OCI-LY7 (cell line): ENCODE results near the gene POT1. TPM values are rescaled to one million over a fixed set of nuclear protein-coding genes. Genes with fewer than 3 reads are reported as not detected.

Source experiments
- BruUV-seq: library from RNA; stranded (reverse); fragments of 400-500 nt; replicated peaks from 2 replicates; lab custom pipeline; 2021; lab: Mats Ljungman, UMichigan
- CTCF ChIA-PET: fragments of 300-600 bp; sonication (Branson Sonifier 250); formaldehyde crosslinking; loops from one replicate; lab custom pipeline; 2022; ENCODE audit warnings: antibody characterized with exemption; ENCODE audit not compliant: unreplicated experiment; lab: Charles Lee
- POLR2A ChIA-PET: fragments of 300-600 bp; sonication (Branson Sonifier 250); formaldehyde crosslinking; loops from one replicate; lab custom pipeline; 2022; ENCODE audit warnings: antibody characterized with exemption; lab: Charles Lee
- DNase-seq: peaks from one replicate; pipeline ENCODE4 v3.0.0-alpha.2; 2015; ENCODE audit warnings: low spot score
- H2AFZ ChIP-seq: fragments of 200-600 bp; sonication (generic), shearing (Covaris generic); 2 replicates; pipeline ENCODE4 v1.6.1; 2014; ENCODE audit warnings: mild to moderate bottlenecking, antibody characterized with exemption, low read length, moderate library complexity
- H3K27ac ChIP-seq: fragments of 200-600 bp; sonication (generic); 2 replicates; pipeline ENCODE4 v1.5.1; 2014; ENCODE audit warnings: mixed run types, low read depth, mild to moderate bottlenecking, moderate library complexity, low read length, inconsistent platforms; ENCODE audit not compliant: poor library complexity, severe bottlenecking
- H3K36me3 ChIP-seq: fragments of 200-600 bp; sonication (generic); 2 replicates; pipeline ENCODE4 v1.6.1; 2014; ENCODE audit warnings: mild to moderate bottlenecking, antibody characterized with exemption, low read length, moderate library complexity, mixed read lengths; ENCODE audit not compliant: insufficient read depth
- H3K4me1 ChIP-seq: fragments of 200-600 bp; sonication (generic); 2 replicates; pipeline ENCODE4 v1.5.1; 2014; ENCODE audit warnings: mild to moderate bottlenecking, low read length; ENCODE audit not compliant: insufficient read depth, poor library complexity, severe bottlenecking
- H3K4me2 ChIP-seq: fragments of 200-600 bp; sonication (generic); 2 replicates; pipeline ENCODE4 v1.6.1; 2014; ENCODE audit warnings: mild to moderate bottlenecking, low read length
- H3K4me3 ChIP-seq: fragments of 200-600 bp; sonication (generic); 2 replicates; pipeline ENCODE4 v1.5.1; 2014; ENCODE audit warnings: mild to moderate bottlenecking, low read depth, low read length; ENCODE audit not compliant: poor library complexity, severe bottlenecking
- H3K79me2 ChIP-seq: fragments of 200-600 bp; sonication (generic); 2 replicates; pipeline ENCODE4 v1.6.1; 2016; ENCODE audit warnings: low read depth, mild to moderate bottlenecking, low read length, moderate library complexity, mixed read lengths; ENCODE audit not compliant: insufficient read depth
- H3K9me2 ChIP-seq: fragments of 200-600 bp; sonication (generic); 2 replicates; pipeline ENCODE4 v1.6.1; 2016; ENCODE audit warnings: mild to moderate bottlenecking, low read length, mixed read lengths; ENCODE audit not compliant: insufficient read depth
- H3K9me3 ChIP-seq: fragments of 200-600 bp; sonication (generic); 2 replicates; pipeline ENCODE4 v1.6.1; 2014; ENCODE audit warnings: mild to moderate bottlenecking, mixed run types, low read length, mixed read lengths
- H4K20me1 ChIP-seq: fragments of 200-600 bp; sonication (generic); 2 replicates; pipeline ENCODE4 v1.6.1; 2014; ENCODE audit warnings: mild to moderate bottlenecking, antibody characterized with exemption, low read length, moderate library complexity, mixed read lengths; ENCODE audit not compliant: insufficient read depth
- CTCF ChIP-seq: fragments of 200-600 bp; sonication (generic); conservative IDR thresholded peaks from 2 replicates; pipeline ENCODE4 v1.5.1; 2014; ENCODE audit warnings: mild to moderate bottlenecking, antibody characterized with exemption, low read length, moderate library complexity, mixed read lengths
- EZH2phosphoT487 ChIP-seq: fragments of 200-600 bp; sonication (generic); IDR thresholded peaks from 2 replicates; pipeline ENCODE4 v1.6.1; 2018; ENCODE audit warnings: low read depth, borderline replicate concordance, mild to moderate bottlenecking, mixed run types, antibody characterized with exemption, low read length, moderate library complexity, mixed read lengths
- intact Hi-C: fragments of 100-400 bp; cut with micrococcal nuclease; formaldehyde crosslinking; loops from one replicate; pipeline ENCODE4 v1.10.0; 2022; ENCODE audit not compliant: unreplicated experiment
- total RNA-seq, 2 experiments: library from RNA; depleted of rRNA in 1 of 2; stranded (reverse); fragments of >200 nt in 1 of 2; shearing (Covaris generic) in 1 of 2; gene quantifications; 2 replicates each; pipeline ENCODE4 v1.2.3, GENCODE V29; 2014 to 2022

POT1 gene
- total RNA-seq, 2 experiments from 2014 or later = 34.7 to 46.5 TPM

- H2AFZ ChIP-seq = no peak overlapping the region
- H3K4me3 ChIP-seq = no peak overlapping the region
- no peaks in the 10 kb centered on the region for H3K4me1 ChIP-seq
- DNase-seq = no peak
- no TSS peak for BruUV-seq
- peaks cover 12% of the 10 kb centered on the region for H3K36me3 ChIP-seq
- no peaks in the 10 kb centered on the region for H3K9me2 ChIP-seq
- no peaks in the 10 kb centered on the region for H3K79me2 ChIP-seq
- ChIA-PET POLR2A (no interaction called here), CTCF (no interaction called here)
- TF ChIP-seq EZH2phosphoT487 (no peak), CTCF (no peak)
- no peaks in the 10 kb centered on the region for H4K20me1 ChIP-seq
- H3K4me2 ChIP-seq = no peak overlapping the region
- H3K9me3 ChIP-seq = no peaks in the 10 kb centered on the region
- no peak overlapping the region for H3K27ac ChIP-seq
- intact Hi-C loops = no loop called here
Measured at GRCh38 chr7:124836173-124836572, 93.5 kb downstream of the POT1 start.

- POLR2A ChIA-PET = no interaction called here
- TF ChIP-seq EZH2phosphoT487 = no peak
- no peak for TF ChIP-seq CTCF
Measured at GRCh38 chr7:124818807-124819206, 110.8 kb downstream of the POT1 start.

GRCh38 chr7:124813994-124814798 lies 115.4 kb downstream of the POT1 start:
- Histone ChIP-seq H3K27ac (no peak overlapping the region), H3K4me1 (no peaks in the 10 kb centered on the region), H3K4me3 (no peak overlapping the region), H2AFZ (no peak overlapping the region), H3K36me3 (no peaks in the 10 kb centered on the region), H4K20me1 (no peaks in the 10 kb centered on the region), H3K79me2 (no peaks in the 10 kb centered on the region), H3K4me2 (no peak overlapping the region), H3K9me3 (no peaks in the 10 kb centered on the region), H3K9me2 (no peaks in the 10 kb centered on the region)
- no peak for DNase-seq
- ChIA-PET CTCF (interaction anchor here (1.0 kb wide), 1 partner anchor 14 kb away, joined by 3 read pairs; no protein-coding TSS in a partner anchor), POLR2A (interaction anchor here (0.9 to 1.2 kb wide), 2 partner anchors 11 to 93 kb away, joined by 3 read pairs; no protein-coding TSS in a partner anchor)
- TF ChIP-seq EZH2phosphoT487 = no peak
- TF ChIP-seq CTCF = no peak
- no TSS peak for BruUV-seq
- intact Hi-C loops = no loop called here

More at GRCh38 chr7:124818807-124819206, 110.8 kb downstream of the POT1 start:
- no TSS peak for BruUV-seq
- no peaks in the 10 kb centered on the region for H4K20me1 ChIP-seq
- H3K9me2 ChIP-seq = no peaks in the 10 kb centered on the region
- no peak overlapping the region for H3K4me3 ChIP-seq
- CTCF ChIA-PET = no interaction called here
- H3K27ac ChIP-seq = no peak overlapping the region
- H3K79me2 ChIP-seq = no peaks in the 10 kb centered on the region
- H3K4me1 ChIP-seq = no peaks in the 10 kb centered on the region
- intact Hi-C loops = no loop called here
- no peak overlapping the region for H3K4me2 ChIP-seq
- DNase-seq = no peak
- no peaks in the 10 kb centered on the region for H3K9me3 ChIP-seq
- H2AFZ ChIP-seq = no peak overlapping the region
- peaks cover 20% of the 10 kb centered on the region for H3K36me3 ChIP-seq
